Measurements from ENCODE around the gene POLR3B. TPM values are rescaled to one million over a fixed set of nuclear protein-coding genes. Genes with fewer than 3 reads are reported as not detected.
A peak's percentile ranks its signal among the peaks of the same experiment; 100 is the strongest.

POLR3B gene
- total RNA-seq, 1 experiment from 2014 or later: 10.7 TPM

GRCh38 chr12:106348411-106348810 lies 9.1 kb upstream of the POLR3B start:
- ATAC-seq (no peak), DNase-seq (ENCODE audit: low read depth, low spot score) (no peak)
- no peaks in the 10 kb centered on the region for H3K79me2 ChIP-seq (ENCODE audit: insufficient read depth, low read length)
- no peaks in the 10 kb centered on the region for H3K36me3 ChIP-seq (ENCODE audit: control insufficient read depth in 1 of 2, insufficient read depth in 2 of 2, low read length in 2 of 2)
- TSS peak; percentile 59 for BruUV-seq (replicated peaks)
- H3K9ac ChIP-seq (ENCODE audit: low read length): no peak overlapping the region
- no peak overlapping the region for H3K4me3 ChIP-seq (replicated peaks in 1 of 2; ENCODE audit: low read depth in 1 of 2, low read length in 2 of 2)
- POLR2A ChIA-PET: no interaction called here
- CTCF ChIA-PET: interaction anchor here (1.2 kb wide), 1 partner anchor 10 kb away, joined by 4 read pairs; no protein-coding TSS in a partner anchor
- intact Hi-C loops (cut with micrococcal nuclease): no loop called here
- H3K4me1 ChIP-seq (ENCODE audit: control insufficient read depth in 1 of 2, insufficient read depth in 2 of 2, low read length in 2 of 2): peaks cover under 1% of the 10 kb centered on the region in 2 experiments; a peak in 3 of 4 replicates
- H3K9me3 ChIP-seq (ENCODE audit: control insufficient read depth in 1 of 2, insufficient read depth in 1 of 2, low read depth in 1 of 2, low read length in 2 of 2): no peaks in the 10 kb centered on the region
- no peak overlapping the region for H3K27ac ChIP-seq (ENCODE audit: low read depth, low read length)
- H3K9me2 ChIP-seq (ENCODE audit: insufficient read depth): no peaks in the 10 kb centered on the region
- H3K4me2 ChIP-seq (ENCODE audit: low read length): no peak overlapping the region
- no peak overlapping the region for H2AFZ ChIP-seq (ENCODE audit: low read depth, low read length, poor library complexity, severe bottlenecking)
- no peaks in the 10 kb centered on the region for H4K20me1 ChIP-seq (ENCODE audit: insufficient read depth)
- peaks cover 9% of the 10 kb centered on the region; the same call in 1 of the 2 replicates for H3K27me3 ChIP-seq (ENCODE audit: insufficient read depth, low read length)
- RAD21 ChIA-PET (ENCODE audit: low non-redundant PET in 1 of 2, low total read pairs in 2 of 2, uncharacterized antibody in 2 of 2, unreplicated experiment in 2 of 2): no interaction called here
- TF ChIP-seq CTCF (IDR thresholded peaks at IDR 0.05 in 2 of 3, conservative IDR thresholded peaks at IDR 0.05 in 1 of 3; ENCODE audit: borderline replicate concordance in 1 of 3, insufficient read depth in 1 of 3, low read depth in 2 of 3, low read length in 2 of 3) (no peak), ZFX (IDR thresholded peaks at IDR 0.05) (no peak), SRF (IDR thresholded peaks at IDR 0.05; ENCODE audit: low read depth) (no peak)

- BruUV-seq (replicated peaks): no TSS peak
These were observed 4.4 kb upstream of the POLR3B start for GRCh38 chr12:106353175-106353574.

More at GRCh38 chr12:106353175-106353574, 4.4 kb upstream of the POLR3B start:
- POLR2A ChIA-PET: no interaction called here
- TF ChIP-seq CBX3 (IDR thresholded peaks at IDR 0.05; ENCODE audit: low read depth) (no peak), FOSL1 (IDR thresholded peaks at IDR 0.05; ENCODE audit: low read depth) (no peak), CEBPB (IDR thresholded peaks at IDR 0.05; ENCODE audit: low read depth) (no peak), ELF1 (IDR thresholded peaks at IDR 0.05; ENCODE audit: borderline replicate concordance, low read depth) (no peak), JUND (IDR thresholded peaks at IDR 0.05) (no peak), SIN3A (IDR thresholded peaks at IDR 0.05; ENCODE audit: low read depth) (no peak)
- intact Hi-C loops (cut with micrococcal nuclease): no loop called here
- no peaks in the 10 kb centered on the region for H3K9me3 ChIP-seq (ENCODE audit: control insufficient read depth in 1 of 2, insufficient read depth in 1 of 2, low read depth in 1 of 2, low read length in 2 of 2)
- H3K9me2 ChIP-seq (ENCODE audit: insufficient read depth): no peaks in the 10 kb centered on the region
- H3K27me3 ChIP-seq (ENCODE audit: insufficient read depth, low read length): peaks cover 9% of the 10 kb centered on the region; the same call in 1 of the 2 replicates
- H4K20me1 ChIP-seq (ENCODE audit: insufficient read depth): no peaks in the 10 kb centered on the region
- H3K4me2 ChIP-seq (ENCODE audit: low read length): no peak overlapping the region
- no peaks in the 10 kb centered on the region for H3K36me3 ChIP-seq (ENCODE audit: control insufficient read depth in 1 of 2, insufficient read depth in 2 of 2, low read length in 2 of 2)
- DNase-seq (ENCODE audit: low read depth, low spot score): no peak
- no peak overlapping the region for H3K9ac ChIP-seq (ENCODE audit: low read length)
- no peak for ATAC-seq
- no peak overlapping the region for H3K4me3 ChIP-seq (replicated peaks in 1 of 2; ENCODE audit: low read depth in 1 of 2, low read length in 2 of 2)
- H3K27ac ChIP-seq (ENCODE audit: low read depth, low read length): no peak overlapping the region
- 0 out of 2 replicates have a peak, but pooled peaks cover under 1% of the 10 kb centered on the region for H3K79me2 ChIP-seq (ENCODE audit: insufficient read depth, low read length)
- RAD21 ChIA-PET (ENCODE audit: low non-redundant PET in 1 of 2, low total read pairs in 2 of 2, uncharacterized antibody in 2 of 2, unreplicated experiment in 2 of 2): no interaction called here
- CTCF ChIA-PET: no interaction called here
- H3K4me1 ChIP-seq (ENCODE audit: control insufficient read depth in 1 of 2, insufficient read depth in 2 of 2, low read length in 2 of 2): peaks cover 0 to 4% of the 10 kb centered on the region in 2 experiments; a peak in 2 of 4 replicates
- H2AFZ ChIP-seq (ENCODE audit: low read depth, low read length, poor library complexity, severe bottlenecking): no peak overlapping the region

All from HCT116 (cell line).